GM11168 (cell line): Measurements from ENCODE around the gene HK2.

Source experiments
- in situ Hi-C: fragments of 300-500 bp; cut with MboI; formaldehyde crosslinking; loops from one replicate; pipeline ENCODE4 v1.12.0; 2022; ENCODE audit warnings: low sequenced_read_pairs; ENCODE audit not compliant: unreplicated experiment

Gene HK2

GRCh38 chr2:74922592-74923227 lies 88.8 kb downstream of the HK2 start:
- in situ Hi-C loops: loop anchor here (10.0 to 25.0 kb wide), 2 partner anchors 482 to 690 kb away; no protein-coding TSS in a partner anchor

GRCh38 chr2:74924463-74925265 lies 90.7 kb downstream of the HK2 start:
- in situ Hi-C loops: loop anchor here (10.0 to 25.0 kb wide), 2 partner anchors 480 to 688 kb away; no protein-coding TSS in a partner anchor

GRCh38 chr2:74925361-74925786 lies 91.4 kb downstream of the HK2 start:
- in situ Hi-C loops: loop anchor here (10.0 kb wide), 1 partner anchor 479 kb away; no protein-coding TSS in a partner anchor

- in situ Hi-C loops: loop anchor here (10.0 kb wide), 1 partner anchor 477 kb away; no protein-coding TSS in a partner anchor
Observed at GRCh38 chr2:74927621-74928020, 93.7 kb downstream of the HK2 start.

GRCh38 chr2:74930811-74931486 lies 97.0 kb downstream of the HK2 start:
- in situ Hi-C loops: no loop called here

GRCh38 chr2:74931940-74932339 lies 98.0 kb downstream of the HK2 start:
- in situ Hi-C loops: no loop called here

- in situ Hi-C loops: no loop called here
Observed at GRCh38 chr2:74935975-74936391, 102.1 kb downstream of the HK2 start.

- in situ Hi-C loops: no loop called here
Observed at GRCh38 chr2:74937221-74937880, 103.4 kb downstream of the HK2 start.

- in situ Hi-C loops: no loop called here
Observed at GRCh38 chr2:74938264-74938663, 104.3 kb downstream of the HK2 start.

GRCh38 chr2:74939919-74940812 lies 106.2 kb downstream of the HK2 start:
- in situ Hi-C loops: no loop called here

GRCh38 chr2:74941284-74941683 lies 107.4 kb downstream of the HK2 start:
- in situ Hi-C loops: no loop called here

GRCh38 chr2:74942263-74942662 lies 108.3 kb downstream of the HK2 start:
- in situ Hi-C loops: no loop called here
